Activated naive CD8-positive, alpha-beta T cell treated with anti-CD3 and anti-CD28 coated beads, Interleukin-2, amount 50 U/mL, for 24 hours (primary cell): ENCODE measurements around the gene FAM184A.
"Not testable (repeated sequence)": the region's sequence is repeated elsewhere in the genome, so short reads cannot be mapped to it uniquely, and the experiment has no call there.

Experiments used
- ATAC-seq: fragments of 150-1000 bp; cut with Tn5 transposase; one replicate; pipeline ENCODE4 v1.10.0; 2021
- DNase-seq: peaks from one replicate; pipeline ENCODE4 v3.0.0; 2021
- H3K27ac Mint-ChIP-seq: one replicate; pipeline ENCODE4 v1.8.0; 2021; ENCODE audit warnings: mild to moderate bottlenecking, mixed read lengths
- H3K27me3 Mint-ChIP-seq: one replicate; pipeline ENCODE4 v1.8.0; 2021; ENCODE audit warnings: mixed read lengths
- H3K36me3 Mint-ChIP-seq: one replicate; pipeline ENCODE4 v1.8.0; 2021; ENCODE audit warnings: low read depth, mixed read lengths
- H3K4me1 Mint-ChIP-seq: one replicate; pipeline ENCODE4 v1.8.0; 2021; ENCODE audit warnings: mixed read lengths
- H3K4me3 Mint-ChIP-seq: one replicate; pipeline ENCODE4 v1.8.0; 2021; ENCODE audit warnings: mild to moderate bottlenecking, moderate library complexity, mixed read lengths
- H3K9me3 Mint-ChIP-seq: one replicate; pipeline ENCODE4 v1.8.0; 2021; ENCODE audit warnings: mixed read lengths

FAM184A gene

DNA sequence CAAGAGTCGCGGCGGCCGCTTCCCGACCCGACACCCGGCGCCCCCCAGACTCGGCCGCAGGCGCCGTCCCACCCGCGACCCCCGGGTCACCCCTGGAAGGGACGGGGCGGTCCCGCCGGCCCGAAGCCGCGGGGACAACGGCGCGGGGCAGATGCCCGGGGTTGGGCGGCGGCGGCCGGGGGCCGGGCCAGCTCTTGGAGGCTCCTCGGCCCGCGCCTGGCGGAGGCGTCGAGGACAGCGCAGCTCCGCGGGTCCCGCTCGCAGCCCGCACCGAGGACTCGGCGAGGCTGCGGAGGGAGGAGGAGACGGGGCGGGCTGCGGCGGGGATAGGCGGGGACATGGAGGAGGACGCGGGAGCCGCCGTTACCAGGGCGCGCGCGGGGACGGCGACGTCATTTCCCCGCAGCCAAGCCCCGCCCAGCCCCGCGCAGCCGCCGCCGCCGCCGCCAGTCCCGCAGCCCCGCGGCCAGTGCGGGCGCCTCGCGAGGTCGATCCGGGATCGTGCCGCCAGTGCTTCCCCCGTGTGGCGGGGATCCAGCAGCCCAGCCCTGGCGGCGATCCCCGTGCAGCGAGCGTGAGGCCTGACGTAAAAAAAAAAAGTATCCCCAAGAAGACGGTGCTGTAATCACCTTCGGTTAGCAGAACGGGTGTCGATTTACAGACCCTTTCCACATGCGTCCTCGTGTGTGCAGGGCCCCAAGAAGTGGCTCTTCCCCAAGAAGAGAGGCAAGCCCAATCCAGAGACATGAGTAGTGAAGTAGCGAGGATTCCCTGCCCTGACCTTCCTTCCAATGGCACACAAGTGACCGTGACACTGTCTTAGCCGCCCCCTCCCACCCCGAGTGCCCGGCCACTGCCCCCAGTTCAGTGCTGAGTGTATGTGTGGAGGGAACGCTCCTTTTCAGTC is at the start of gene FAM184A:
FAM184A (minus strand) TSS at position 289 of the 907 bp plus-strand sequence. CDS start 365 bp downstream, outside the sequence.
- Mint-ChIP-seq H3K4me3 (peak within 1 kb of the TSS; percentile 87), H3K27ac (peak within 1 kb of the TSS; percentile 75), H3K9me3 (peaks cover 11% of the 10 kb centered on the region), H3K4me1 (peaks cover 36% of the 10 kb centered on the region), H3K27me3 (peaks cover 9% of the 10 kb centered on the region), H3K36me3 (peaks cover 4% of the 10 kb centered on the region)
- ATAC-seq (peak; percentile 37), DNase-seq (peak; percentile 68)

DNA sequence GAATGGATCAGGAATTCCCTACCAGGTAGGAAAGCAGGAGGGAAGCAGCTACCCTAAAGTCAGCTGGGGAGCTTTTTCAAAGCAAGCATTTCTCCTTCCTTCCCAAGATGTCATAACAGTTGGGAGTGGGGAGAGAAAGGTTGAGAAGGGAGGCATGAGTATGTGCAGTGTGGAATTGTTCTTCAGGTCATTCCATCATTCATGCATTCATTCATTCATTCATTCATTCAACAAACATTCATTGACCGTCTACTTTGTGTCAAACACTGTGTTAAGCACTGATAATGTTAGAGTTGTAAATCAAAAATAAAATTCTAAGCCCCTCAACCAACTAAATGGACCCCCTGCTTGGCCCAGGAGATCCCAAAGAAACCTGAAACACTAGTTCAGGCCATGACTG is 49.2 kb upstream of the FAM184A start:
- no peak for ATAC-seq
- H3K36me3 Mint-ChIP-seq: no peaks in the 10 kb centered on the region

GRCh38 chr6:119126826-119127225 is 48.4 kb upstream of the FAM184A start:
- H3K36me3 Mint-ChIP-seq: no peaks in the 10 kb centered on the region
- DNase-seq: no peak
- H3K4me3 Mint-ChIP-seq: no peak overlapping the region
- ATAC-seq: no peak
- H3K9me3 Mint-ChIP-seq: no peaks in the 10 kb centered on the region
- H3K4me1 Mint-ChIP-seq: peaks cover 11% of the 10 kb centered on the region
- H3K27me3 Mint-ChIP-seq: no peaks in the 10 kb centered on the region
- no peak overlapping the region for H3K27ac Mint-ChIP-seq

More for the DNA sequence above, 49.2 kb upstream of the FAM184A start:
- DNase-seq: no peak
- H3K27me3 Mint-ChIP-seq: no peaks in the 10 kb centered on the region
- H3K4me3 Mint-ChIP-seq: no peak overlapping the region
- H3K27ac Mint-ChIP-seq: no peak overlapping the region
- H3K9me3 Mint-ChIP-seq: no peaks in the 10 kb centered on the region
- H3K4me1 Mint-ChIP-seq: peaks cover 11% of the 10 kb centered on the region

- ATAC-seq (no peak), DNase-seq (no peak)
- Mint-ChIP-seq H3K4me3 (no peak overlapping the region), H3K27ac (no peak overlapping the region), H3K9me3 (no peaks in the 10 kb centered on the region), H3K27me3 (no peaks in the 10 kb centered on the region), H3K4me1 (peaks cover 11% of the 10 kb centered on the region), H3K36me3 (no peaks in the 10 kb centered on the region)
Measured at GRCh38 chr6:119126140-119126539, 47.7 kb upstream of the FAM184A start.

DNA sequence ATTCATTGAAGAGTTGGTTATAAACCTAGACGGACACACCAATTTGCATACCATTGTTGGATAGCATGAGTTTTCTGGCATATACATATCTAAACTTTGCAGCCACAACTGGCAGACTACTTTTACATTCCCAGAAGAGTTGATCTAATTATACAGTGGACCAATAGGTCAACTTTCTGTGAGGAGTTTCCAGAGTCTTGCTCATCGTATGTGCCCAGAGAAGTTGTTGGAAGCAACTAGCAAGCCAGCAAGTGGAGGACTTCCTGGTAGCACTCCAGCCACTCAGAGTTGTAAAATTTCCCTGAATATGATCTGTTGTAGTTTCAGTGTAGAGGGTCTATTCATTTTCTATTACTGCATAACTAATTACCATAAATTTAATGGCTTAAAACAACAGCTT is 47.1 kb upstream of the FAM184A start:
- H3K9me3 Mint-ChIP-seq: no peaks in the 10 kb centered on the region
- peaks cover 11% of the 10 kb centered on the region for H3K4me1 Mint-ChIP-seq
- ATAC-seq: no peak
- no peaks in the 10 kb centered on the region for H3K27me3 Mint-ChIP-seq
- no peak overlapping the region for H3K27ac Mint-ChIP-seq
- DNase-seq: no peak
- H3K4me3 Mint-ChIP-seq: no peak overlapping the region
- H3K36me3 Mint-ChIP-seq: no peaks in the 10 kb centered on the region

DNA sequence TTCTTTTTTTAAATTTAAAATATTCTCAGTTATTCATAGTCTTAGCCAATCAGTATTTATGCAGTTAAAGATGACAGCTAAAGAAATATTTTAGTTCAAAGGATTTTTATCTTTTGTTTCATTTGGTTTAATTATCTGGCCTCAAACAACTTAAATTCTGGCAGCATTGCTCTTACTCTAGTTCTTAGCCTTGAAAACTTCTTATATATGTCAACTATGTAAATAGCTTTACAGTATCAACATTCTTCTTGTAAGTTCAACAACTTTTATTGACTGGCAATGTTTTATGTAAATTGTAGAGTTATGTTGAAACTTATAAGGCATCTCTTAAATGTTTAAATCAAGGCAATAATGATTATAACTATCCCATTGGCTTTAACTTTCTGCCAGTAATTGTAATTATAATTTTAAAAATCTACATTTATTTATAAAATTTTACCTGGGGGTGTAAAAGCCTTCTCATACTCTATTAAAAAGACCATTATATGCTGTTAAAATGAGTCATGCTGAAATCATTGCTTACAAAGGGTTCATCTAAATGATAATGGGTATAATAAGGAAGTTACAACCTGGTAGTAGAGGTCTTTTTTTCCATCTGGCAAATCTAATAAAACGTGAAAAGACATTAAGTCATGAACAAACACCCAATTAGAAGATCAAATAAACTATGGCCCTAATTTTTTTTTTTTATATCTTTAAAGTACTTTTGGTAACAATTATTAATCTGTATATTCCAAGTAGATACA is 45.8 kb upstream of the FAM184A start:
- H3K27me3 Mint-ChIP-seq: no peaks in the 10 kb centered on the region
- no peak for ATAC-seq
- H3K4me3 Mint-ChIP-seq: no peak overlapping the region
- no peak overlapping the region for H3K27ac Mint-ChIP-seq
- H3K36me3 Mint-ChIP-seq: no peaks in the 10 kb centered on the region
- H3K4me1 Mint-ChIP-seq: peaks cover 2% of the 10 kb centered on the region
- DNase-seq: no peak
- no peaks in the 10 kb centered on the region for H3K9me3 Mint-ChIP-seq

- no peak overlapping the region for H3K4me3 Mint-ChIP-seq
Measured at GRCh38 chr6:119122336-119122735, 43.9 kb upstream of the FAM184A start.

DNA sequence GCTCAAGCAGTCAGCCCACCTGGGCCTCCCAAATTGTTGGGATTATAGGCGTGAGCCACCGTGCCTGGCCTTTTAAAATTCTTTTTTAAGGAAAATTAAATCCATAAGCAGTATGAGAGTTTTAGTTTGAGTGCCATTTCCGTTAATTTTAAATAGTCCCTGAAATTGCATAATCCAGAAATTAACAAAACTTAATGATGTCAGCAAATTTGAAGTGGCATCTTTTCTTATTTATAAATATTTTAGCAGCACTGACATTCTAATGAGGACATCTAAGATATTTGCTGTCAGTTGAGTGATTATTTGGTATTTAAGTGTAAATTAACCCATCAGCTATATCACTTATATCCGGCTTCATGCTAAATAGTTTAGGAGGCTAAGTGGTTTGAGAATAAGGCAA is 42.9 kb upstream of the FAM184A start:
- no peak for ATAC-seq
- no peak overlapping the region for H3K27ac Mint-ChIP-seq
- H3K27me3 Mint-ChIP-seq: no peaks in the 10 kb centered on the region
- H3K4me3 Mint-ChIP-seq: no peak overlapping the region
- no peaks in the 10 kb centered on the region for H3K4me1 Mint-ChIP-seq
- no peaks in the 10 kb centered on the region for H3K9me3 Mint-ChIP-seq
- no peak for DNase-seq
- H3K36me3 Mint-ChIP-seq: no peaks in the 10 kb centered on the region

More at GRCh38 chr6:119122336-119122735, 43.9 kb upstream of the FAM184A start:
- Mint-ChIP-seq H3K4me1 (no peaks in the 10 kb centered on the region), H3K27ac (no peak overlapping the region), H3K36me3 (no peaks in the 10 kb centered on the region), H3K27me3 (no peaks in the 10 kb centered on the region), H3K9me3 (no peaks in the 10 kb centered on the region)
- no peak for ATAC-seq
- no peak for DNase-seq

GRCh38 chr6:119119989-119120388 is 41.5 kb upstream of the FAM184A start:
- Mint-ChIP-seq H3K27me3 (no peaks in the 10 kb centered on the region), H3K36me3 (no peaks in the 10 kb centered on the region), H3K9me3 (no peaks in the 10 kb centered on the region), H3K27ac (no peak overlapping the region), H3K4me3 (no peak overlapping the region), H3K4me1 (no peaks in the 10 kb centered on the region)
- DNase-seq: no peak
- ATAC-seq: no peak

- H3K36me3 Mint-ChIP-seq: not testable (repeated sequence)
Measured at GRCh38 chr6:119119062-119119461, 40.6 kb upstream of the FAM184A start.

DNA sequence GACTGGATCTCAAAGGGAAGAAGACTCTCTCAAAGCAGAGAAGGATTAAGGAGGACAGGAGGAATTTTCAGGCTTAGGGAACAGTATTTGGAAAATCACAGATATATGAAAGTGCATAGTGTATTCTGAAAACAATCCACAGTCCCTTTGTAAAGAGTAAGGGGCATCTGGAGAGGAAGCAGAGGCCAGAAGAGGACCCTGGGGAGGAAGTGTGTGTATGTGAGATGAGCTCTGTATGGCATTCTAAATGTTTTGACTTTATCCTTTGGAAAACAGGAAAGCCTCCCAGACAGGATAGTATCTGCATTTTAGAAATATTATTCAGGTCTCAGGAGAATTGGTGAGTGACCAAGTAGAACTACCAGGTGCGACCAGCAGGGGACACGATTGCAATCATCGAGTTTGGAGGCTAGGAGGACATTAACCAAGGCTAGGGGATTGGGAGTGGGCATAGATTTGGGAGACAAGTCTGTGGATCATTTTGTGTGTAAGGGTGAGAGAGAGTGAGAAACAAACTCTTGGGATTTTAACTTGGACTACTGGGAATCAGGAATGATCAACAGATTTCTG is 38.3 kb upstream of the FAM184A start:
- ATAC-seq: no peak
- Mint-ChIP-seq H3K27ac (no peak overlapping the region), H3K4me3 (no peak overlapping the region), H3K27me3 (no peaks in the 10 kb centered on the region), H3K4me1 (peaks cover 3% of the 10 kb centered on the region), H3K36me3 (no peaks in the 10 kb centered on the region), H3K9me3 (no peaks in the 10 kb centered on the region)
- no peak for DNase-seq

More at GRCh38 chr6:119119062-119119461, 40.6 kb upstream of the FAM184A start:
- not testable (repeated sequence) for H3K27ac Mint-ChIP-seq, DNase-seq, H3K4me3 Mint-ChIP-seq, H3K9me3 Mint-ChIP-seq, H3K4me1 Mint-ChIP-seq, ATAC-seq, H3K27me3 Mint-ChIP-seq

GRCh38 chr6:119113961-119114360 is 35.5 kb upstream of the FAM184A start:
- ATAC-seq (no peak), DNase-seq (no peak)
- peaks cover 11% of the 10 kb centered on the region for H3K4me1 Mint-ChIP-seq
- no peaks in the 10 kb centered on the region for H3K9me3 Mint-ChIP-seq
- no peak overlapping the region for H3K4me3 Mint-ChIP-seq
- H3K36me3 Mint-ChIP-seq: no peaks in the 10 kb centered on the region
- H3K27me3 Mint-ChIP-seq: peaks cover under 1% of the 10 kb centered on the region
- H3K27ac Mint-ChIP-seq: no peak overlapping the region

DNA sequence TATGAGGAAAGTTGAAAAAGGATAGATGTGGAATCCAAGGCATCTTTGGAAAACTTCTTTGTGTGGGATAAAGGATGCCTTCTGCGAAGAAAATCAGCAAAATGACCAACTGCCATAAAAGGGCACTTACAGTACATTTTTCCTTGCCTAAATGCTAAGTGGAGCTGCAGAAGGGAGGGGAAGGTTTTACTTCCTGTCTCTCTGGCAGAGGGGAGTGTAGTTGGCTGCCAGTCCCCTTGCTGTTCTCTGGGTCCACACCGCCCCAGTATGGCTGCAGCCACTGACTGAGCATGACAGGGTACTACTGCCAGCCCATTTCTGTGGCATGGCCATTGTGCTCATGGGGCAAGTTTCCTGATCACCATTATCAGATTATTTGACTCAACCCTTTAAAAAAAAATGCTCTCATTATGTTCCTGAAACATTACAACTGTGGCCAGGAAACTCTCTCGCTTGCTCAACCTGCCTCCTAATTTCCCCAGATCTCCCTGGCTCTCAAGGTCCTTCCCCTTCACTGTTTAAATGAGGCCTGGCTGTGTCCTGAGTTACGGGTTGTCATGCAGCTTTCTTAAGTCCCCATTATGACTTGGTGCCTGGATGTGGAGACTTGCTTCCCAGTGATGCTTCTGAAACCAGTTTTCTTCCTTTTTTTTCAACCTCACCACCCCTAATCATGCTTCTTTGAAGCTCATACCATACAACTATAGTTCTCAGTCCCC is 34.5 kb upstream of the FAM184A start:
- Mint-ChIP-seq H3K36me3 (no peaks in the 10 kb centered on the region), H3K27ac (no peak overlapping the region), H3K4me1 (peaks cover 17% of the 10 kb centered on the region), H3K27me3 (peaks cover 3% of the 10 kb centered on the region), H3K4me3 (no peak overlapping the region), H3K9me3 (no peaks in the 10 kb centered on the region)
- ATAC-seq: no peak
- no peak for DNase-seq
